Pulmonary artery endothelial cell (primary cell): ENCODE data around the gene CALML4. TPM values are rescaled to one million over a fixed set of nuclear protein-coding genes. Genes with fewer than 3 reads are reported as not detected.
"Not testable (repeated sequence)": the region's sequence is repeated elsewhere in the genome, so short reads cannot be mapped to it uniquely, and the experiment has no call there.

Source experiments
- DNase-seq: peaks from one replicate; pipeline ENCODE4 v3.0.0-alpha.2; 2011; ENCODE audit warnings: low read depth, low spot score
- total RNA-seq: library from RNA; depleted of rRNA; stranded (reverse); fragments of >200 nt; gene quantifications from 2 replicates; pipeline ENCODE4 v1.2.3, GENCODE V29; 2014

Gene CALML4
- total RNA-seq, 1 donor from 2014 or later: 3.0 TPM

- DNase-seq: no peak
Observed at GRCh38 chr15:68192804-68193486, 12.2 kb downstream of the CALML4 start.

GRCh38 chr15:68192117-68192516 lies 13.0 kb downstream of the CALML4 start:
- no peak for DNase-seq

GRCh38 chr15:68191555-68191954 lies 13.6 kb downstream of the CALML4 start:
- DNase-seq: no peak

DNA sequence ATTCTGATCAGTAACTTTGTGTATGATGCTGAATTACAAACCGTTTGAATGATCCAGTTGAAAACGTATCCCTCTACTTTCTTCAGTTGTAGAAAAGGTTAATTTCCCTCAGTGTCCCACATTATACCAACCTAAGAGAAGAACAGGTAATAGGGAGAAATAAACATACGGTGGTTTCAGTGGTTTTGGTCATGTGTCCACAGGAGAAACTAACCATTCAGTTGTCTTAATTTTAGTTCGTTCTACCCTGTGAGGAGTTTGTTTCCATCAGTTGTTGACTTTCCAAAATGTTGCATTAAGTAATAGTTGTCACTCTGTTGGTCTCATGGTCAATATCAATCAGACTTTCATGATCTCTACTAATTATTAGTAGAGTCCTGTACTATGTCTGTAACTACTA lies 15.1 kb downstream of the CALML4 start:
- no peak for DNase-seq

DNA sequence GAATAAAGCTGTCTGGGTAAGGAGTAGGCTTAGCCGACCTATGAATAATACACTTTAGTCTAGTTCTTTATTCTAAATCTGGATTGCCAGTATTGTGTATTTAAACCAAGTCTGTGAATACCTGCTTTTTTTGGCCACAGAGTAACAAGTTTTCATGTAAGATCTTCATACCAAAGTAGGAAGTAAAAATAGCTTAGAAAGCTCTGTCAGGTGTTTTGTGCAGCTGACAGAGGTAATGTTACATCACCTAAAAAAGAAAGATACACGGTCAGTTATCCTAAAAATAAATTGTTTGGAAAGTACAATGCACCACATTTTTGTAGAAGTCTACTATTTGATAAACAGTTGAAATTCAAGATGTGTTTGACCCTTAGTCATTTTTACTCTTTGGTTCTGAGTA lies 16.5 kb downstream of the CALML4 start:
- DNase-seq: no peak

DNA sequence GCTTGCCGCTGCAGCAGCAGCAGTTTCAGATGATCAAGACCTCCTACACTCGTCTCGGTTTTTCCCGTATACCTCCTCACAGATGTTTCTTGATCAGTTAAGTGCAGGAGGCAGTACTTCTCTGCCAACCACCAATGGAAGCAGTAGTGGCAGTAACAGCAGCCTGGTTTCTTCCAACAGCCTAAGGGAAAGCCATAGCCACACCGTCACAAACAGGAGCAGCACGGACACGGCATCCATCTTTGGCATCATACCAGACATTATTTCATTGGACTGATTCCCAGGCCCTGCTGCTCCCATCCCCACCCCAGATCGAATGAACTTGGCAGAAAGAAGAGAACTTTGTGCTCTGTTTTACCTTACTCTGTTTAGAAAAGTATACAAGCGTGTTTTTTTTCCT lies 17.6 kb downstream of the CALML4 start:
- no peak for DNase-seq

DNA sequence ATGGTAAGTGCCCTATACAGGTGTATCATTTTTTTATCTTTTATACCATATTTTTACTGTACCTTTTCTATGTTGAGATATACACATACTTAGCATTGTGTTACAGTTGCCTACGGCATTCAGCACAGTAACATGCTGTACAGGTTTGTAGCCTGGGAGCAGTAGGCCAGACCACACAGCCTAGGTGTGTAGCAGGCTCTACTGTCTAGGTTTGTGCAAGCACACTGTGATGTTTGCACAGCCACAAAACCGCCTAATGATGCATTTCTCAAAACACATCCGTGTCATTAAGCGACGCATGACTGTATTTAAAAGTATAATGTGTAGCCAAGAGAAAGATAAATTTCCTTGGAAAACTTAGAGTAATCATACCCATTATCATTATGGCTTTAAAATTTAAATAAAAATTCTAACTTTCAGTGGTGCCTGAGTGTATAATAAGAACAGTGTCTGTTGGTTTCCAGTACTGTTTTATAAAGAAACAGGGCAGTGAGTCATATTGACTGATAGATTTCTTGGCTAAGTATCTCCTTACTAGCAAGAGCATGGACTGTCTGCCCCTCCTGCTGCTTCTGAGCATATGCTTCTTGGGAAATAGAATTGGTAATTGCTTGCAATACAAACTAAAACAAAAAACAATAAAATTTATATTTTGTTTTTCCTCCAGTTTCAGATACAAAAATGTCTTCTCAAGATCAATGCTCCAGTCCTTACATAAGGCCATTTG lies 18.3 kb downstream of the CALML4 start:
- DNase-seq: no peak

GRCh38 chr15:68184616-68185480 lies 20.3 kb downstream of the CALML4 start:
- no peak for DNase-seq

- no peak for DNase-seq
Observed at GRCh38 chr15:68183616-68184315, 21.4 kb downstream of the CALML4 start.

GRCh38 chr15:68177742-68178141 lies 27.4 kb downstream of the CALML4 start:
- DNase-seq: no peak

GRCh38 chr15:68176601-68177000 lies 28.5 kb downstream of the CALML4 start:
- DNase-seq: no peak

DNA sequence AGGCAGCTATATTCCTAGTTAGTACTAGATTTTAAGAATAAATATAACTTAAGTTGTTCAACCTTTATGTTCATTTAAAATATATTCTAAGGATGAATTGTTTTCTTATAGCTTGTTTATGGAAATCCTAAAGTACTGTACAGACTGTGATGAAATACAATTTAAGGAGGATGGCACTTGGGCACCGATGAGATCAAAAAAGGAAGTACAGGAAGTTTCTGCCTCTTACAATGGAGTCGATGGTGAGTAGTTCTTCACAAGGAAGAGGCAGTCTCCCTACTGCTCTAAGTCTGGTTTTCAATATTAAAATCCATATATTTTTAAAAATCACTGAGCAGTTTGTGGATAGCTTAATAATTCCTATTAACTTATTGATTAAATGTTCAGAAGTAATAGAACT lies 29.6 kb downstream of the CALML4 start:
- no peak for DNase-seq

DNA sequence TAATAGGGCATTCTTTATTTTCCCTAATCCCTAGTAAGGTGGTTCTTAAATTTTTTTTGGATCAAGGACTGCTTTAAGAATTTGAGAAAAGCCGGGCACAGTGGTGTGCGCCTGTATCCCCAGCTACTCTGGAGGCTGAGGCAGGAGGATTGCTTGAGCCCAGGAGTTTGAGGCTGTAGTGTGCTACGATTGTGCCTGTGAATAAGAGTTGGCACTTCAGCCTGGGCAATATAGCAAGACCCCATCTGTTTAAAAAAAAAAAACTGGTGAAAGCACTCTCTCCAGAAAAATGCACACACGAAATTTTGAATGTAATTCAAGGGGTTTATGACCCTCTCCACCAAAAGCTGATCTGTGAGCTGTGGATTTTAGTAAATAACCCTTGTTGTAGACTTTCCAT lies 32.0 kb downstream of the CALML4 start:
- no peak for DNase-seq

DNA sequence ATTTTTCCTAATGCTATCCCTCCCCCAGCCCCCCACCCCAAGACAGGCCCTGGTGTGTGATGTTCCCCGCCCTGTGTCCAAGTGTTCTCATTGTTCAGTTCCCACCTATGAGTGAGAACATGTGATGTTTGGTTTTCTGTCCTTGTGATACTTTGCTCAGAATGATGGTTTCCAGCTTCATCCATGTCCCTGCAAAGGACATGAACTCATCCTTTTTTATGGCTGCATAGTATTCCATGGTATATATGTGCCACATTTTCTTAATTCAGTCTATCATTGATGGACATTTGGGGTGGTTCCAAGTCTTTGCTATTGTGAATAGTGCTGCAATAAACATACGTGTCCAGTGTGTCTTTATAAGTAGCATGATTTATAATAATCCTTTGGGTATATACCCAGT lies 33.1 kb downstream of the CALML4 start:
- DNase-seq: not testable (repeated sequence)

GRCh38 chr15:68166847-68167246 lies 38.3 kb downstream of the CALML4 start:
- DNase-seq: no peak

GRCh38 chr15:68163191-68163590 lies 41.9 kb downstream of the CALML4 start:
- DNase-seq: no peak

- DNase-seq: no peak
Observed at GRCh38 chr15:68158046-68158628, 47.0 kb downstream of the CALML4 start.

- DNase-seq: no peak
Observed at GRCh38 chr15:68157074-68157473, 48.1 kb downstream of the CALML4 start.

GRCh38 chr15:68154923-68155559 lies 50.1 kb downstream of the CALML4 start:
- DNase-seq: no peak

DNA sequence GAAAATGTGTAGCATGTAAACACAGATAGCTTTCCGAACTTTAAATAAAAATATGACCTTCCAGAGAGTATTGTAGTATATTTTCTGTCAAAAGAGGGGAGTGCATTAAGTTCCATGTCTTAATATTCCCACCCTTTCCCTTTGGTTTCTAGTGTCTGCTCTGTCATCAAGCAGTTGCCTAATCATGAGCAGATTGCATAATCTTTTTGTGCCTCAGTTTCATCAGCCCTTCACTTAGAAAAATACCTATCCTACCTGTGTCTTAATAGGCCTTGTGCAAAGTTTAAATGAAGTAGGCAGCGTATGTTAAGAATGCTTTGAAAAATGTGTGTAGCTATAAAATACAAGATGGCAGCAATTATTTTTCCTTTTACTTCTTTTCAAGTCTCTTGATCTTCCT lies 52.8 kb downstream of the CALML4 start:
- no peak for DNase-seq

- DNase-seq: no peak
Observed at GRCh38 chr15:68151277-68151676, 53.9 kb downstream of the CALML4 start.
